Heart right ventricle (tissue), 16 donors: ENCODE results near the gene NCCRP1. TPM values are rescaled to one million over a fixed set of nuclear protein-coding genes. Genes with fewer than 3 reads are reported as not detected.

Source experiments
- ATAC-seq, 8 donors: fragments of 200-7000 bp; cut with Tn5 transposase; one replicate each; pipeline ENCODE4 v1.9.1; 2020; ENCODE audit warnings: mild to moderate bottlenecking in 8 of 8, moderate library complexity in 8 of 8, moderate number of reproducible peaks in 1 of 8
- DNase-seq, 2 donors: peaks; one replicate each; pipeline ENCODE4 v3.0.0-alpha.2; 2020
- H3K27ac ChIP-seq, 10 donors: fragments of 200-600 bp; sonication (generic) in 2 of 10; one replicate each; pipeline versions ENCODE4 v1.5.0 to v1.8.0; 2020 to 2022; ENCODE audit warnings: mild to moderate bottlenecking in 3 of 10
- H3K27me3 ChIP-seq, 7 donors: fragments of 200-600 bp; one replicate each; pipeline ENCODE4 v1.8.0; 2021 to 2022; ENCODE audit warnings: mild to moderate bottlenecking in 2 of 7
- H3K36me3 ChIP-seq, 9 donors: fragments of 200-600 bp; sonication (generic) in 1 of 9; one replicate each; pipeline versions ENCODE4 v1.5.0 to v1.8.0; 2020 to 2022; ENCODE audit warnings: mild to moderate bottlenecking in 2 of 9
- H3K4me1 ChIP-seq, 9 donors: fragments of 200-600 bp; sonication (generic) in 1 of 9; one replicate each; pipeline versions ENCODE4 v1.5.0 to v1.8.0; 2020 to 2022; ENCODE audit warnings: mild to moderate bottlenecking in 4 of 9
- H3K4me3 ChIP-seq, 10 donors: fragments of 200-600 bp; sonication (generic) in 2 of 10; one replicate each; pipeline versions ENCODE4 v1.5.0 to v1.8.0; 2020 to 2022; ENCODE audit warnings: mild to moderate bottlenecking in 7 of 10, moderate library complexity in 2 of 10
- H3K9me3 ChIP-seq, 11 donors: fragments of 200-600 bp in 10 of 11; sonication (generic) in 2 of 11; one replicate each; pipeline versions ENCODE4 v1.5.0 to v1.8.0; 2013 to 2022; ENCODE audit warnings: mild to moderate bottlenecking in 2 of 11, control low read depth in 1 of 11, moderate library complexity in 1 of 11
- whole genome bisulfite sequencing, 2 donors: extraction: QIAGEN DNeasy Blood & Tissue Kit; methylation state at CpG; one replicate each; pipeline ENCODE4 v1.1.7; 2013; ENCODE audit warnings: inconsistent platforms in 1 of 2; 5-methylcytosine and 5-hydroxymethylcytosine counted together
- intact Hi-C, 10 donors: fragments of 100-400 bp; cut with DNase I; formaldehyde crosslinking; loops; one replicate each; pipeline versions ENCODE4 v1.11.1 to v1.14.2; 2022
- polyA plus RNA-seq, 2 donors: library from polyadenylated mRNA; stranded (reverse); fragments of 200-250 nt; gene quantifications; one replicate each; pipeline ENCODE4 v1.2.3, GENCODE V29; 2013
- total RNA-seq, 10 donors: library from RNA; stranded (reverse); fragmentation: NEBNext Ultra II Directional in 3 of 10; extraction: Animal tissue kit (Norgen Biotek cat#: 25700) in 3 of 10; gene quantifications; one replicate each; pipeline versions ENCODE4 v1.2.1 to v1.2.4, GENCODE V29; 2021 to 2023
- TF ChIP-seq, protein P1 (sequence below), 9 donors: fragments of 200-600 bp; sonication (generic) in 2 of 9; IDR thresholded peaks; one replicate each; pipeline versions ENCODE4 v1.5.0 to v1.8.0; 2021 to 2022; ENCODE audit warnings: antibody characterized with exemption in 9 of 9, mild to moderate bottlenecking in 5 of 9, moderate library complexity in 1 of 9
- donor health status: Arrhythmogenic right ventricular cardiomyopathy.
- donor health status: ischemic (EF 13 %, LVEDD 7.1; RV severe dilation, severe dysfunction).
- donor health status: healthy with polysubstance abuse.
- donor health status: DM: no; HTN: yes; CAD: no.
- donor health status: DM: no; HTN: no; CAD: no.
- donor health status: ischemic (EF 25% LVEDD 6.9; RV normal size, moderate dysfunction).
- donor health status: ischemic (EF 25% LVEDD 5.7; RV mildly dilated, moderate dysfunction).
- donor health status: healthy.
- donor health status: DM: yes; HTN: yes; CAD: no.
- donor health status: Ischemic cardiomyopathy.
- donor health status: ischemic (EF 35%, LVEDD 5.7; RV mildly dilated, moderate dysfunction).
- donor health status: nonischemic (EF 11% LVEDD 7.7; RV severe dilation, severe dysfunction).
- donor health status: DM: yes; HTN: yes; CAD: no.
- donor health status: PGD.
- donor health status: ischemic (EF 29% LVEDD 5.4; RV normal size, mild dysfunction).
- donor health status: nonischemic (EF 23%, LVEDD 6.1; RV moderate dilation, normal function).

Gene NCCRP1
- total and polyA plus RNA-seq, 12 donors: 0.03 TPM; not detected in 11

DNA sequence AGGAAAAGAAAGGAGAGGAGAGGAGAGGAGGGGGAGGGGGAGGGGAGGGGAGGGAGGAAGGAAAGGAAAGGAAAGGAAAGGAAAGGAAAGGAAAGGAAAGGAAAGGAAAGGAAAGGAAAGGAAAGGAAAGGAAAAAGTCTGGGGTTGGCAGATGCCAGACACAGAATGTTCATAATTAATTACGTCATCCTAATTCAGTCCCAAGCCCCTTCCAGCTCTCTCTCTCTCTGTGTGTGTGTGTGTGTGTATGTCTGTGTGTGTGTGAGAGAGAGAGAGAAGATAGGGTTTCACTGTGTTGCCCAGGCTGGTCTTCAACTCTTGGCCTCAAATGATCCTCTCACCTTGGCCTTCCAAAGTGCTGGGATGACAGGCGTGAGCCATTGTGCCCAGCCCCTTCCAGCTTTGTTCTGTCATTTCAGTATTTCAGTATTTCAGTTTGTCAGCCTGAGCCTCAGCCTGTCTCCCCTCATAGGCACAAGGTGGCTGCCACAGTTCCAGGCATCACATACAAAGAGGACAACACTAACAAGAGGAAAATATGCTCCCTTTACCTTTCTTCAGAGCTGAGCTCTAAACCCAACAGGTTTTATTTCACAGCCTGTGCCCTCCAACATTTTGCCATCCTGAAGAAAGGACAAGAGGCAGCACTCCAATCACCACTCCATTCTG lies 33.5 kb downstream of the NCCRP1 start:
- TF ChIP-seq, protein P1, sequence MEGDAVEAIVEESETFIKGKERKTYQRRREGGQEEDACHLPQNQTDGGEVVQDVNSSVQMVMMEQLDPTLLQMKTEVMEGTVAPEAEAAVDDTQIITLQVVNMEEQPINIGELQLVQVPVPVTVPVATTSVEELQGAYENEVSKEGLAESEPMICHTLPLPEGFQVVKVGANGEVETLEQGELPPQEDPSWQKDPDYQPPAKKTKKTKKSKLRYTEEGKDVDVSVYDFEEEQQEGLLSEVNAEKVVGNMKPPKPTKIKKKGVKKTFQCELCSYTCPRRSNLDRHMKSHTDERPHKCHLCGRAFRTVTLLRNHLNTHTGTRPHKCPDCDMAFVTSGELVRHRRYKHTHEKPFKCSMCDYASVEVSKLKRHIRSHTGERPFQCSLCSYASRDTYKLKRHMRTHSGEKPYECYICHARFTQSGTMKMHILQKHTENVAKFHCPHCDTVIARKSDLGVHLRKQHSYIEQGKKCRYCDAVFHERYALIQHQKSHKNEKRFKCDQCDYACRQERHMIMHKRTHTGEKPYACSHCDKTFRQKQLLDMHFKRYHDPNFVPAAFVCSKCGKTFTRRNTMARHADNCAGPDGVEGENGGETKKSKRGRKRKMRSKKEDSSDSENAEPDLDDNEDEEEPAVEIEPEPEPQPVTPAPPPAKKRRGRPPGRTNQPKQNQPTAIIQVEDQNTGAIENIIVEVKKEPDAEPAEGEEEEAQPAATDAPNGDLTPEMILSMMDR (IDR thresholded peaks at IDR 0.05): no peak

DNA sequence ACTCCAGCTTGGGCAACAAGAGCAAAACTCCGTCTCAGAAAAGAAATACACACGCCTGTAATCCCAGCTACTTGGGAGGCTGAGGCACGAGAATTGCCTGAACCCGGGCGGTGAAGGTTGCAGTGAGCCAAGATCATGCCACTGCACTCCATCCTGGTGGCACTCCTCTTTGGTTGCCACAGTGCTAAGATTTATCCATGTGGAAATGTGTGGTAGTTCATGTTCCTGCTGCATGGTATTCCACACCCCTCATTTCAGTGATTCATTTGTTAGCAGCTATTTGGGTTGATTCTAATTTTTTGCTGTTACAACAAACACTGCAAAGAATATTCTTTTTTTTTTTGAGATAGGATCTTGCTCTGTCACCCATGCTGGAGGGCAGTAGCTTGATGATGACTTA lies 35.9 kb downstream of the NCCRP1 start:
- 85 to 87% methylated on average over 5 of the region's 5 CpGs for WGBS, 2 donors
- Histone ChIP-seq H3K27me3 (peaks cover 0 to 46% (median 25%) of the 10 kb centered on the region in 7 donors), H3K27ac (no peak overlapping the region), H3K9me3 (no peaks in the 10 kb centered on the region), H3K4me3 (no peak overlapping the region), H3K4me1 (no peaks in the 10 kb centered on the region), H3K36me3 (no peaks in the 10 kb centered on the region)
- intact Hi-C loops: no loop called here
- TF ChIP-seq, protein P1 (IDR thresholded peaks at IDR 0.05): no peak
- DNase-seq (no peak), ATAC-seq (no peak)

More for the DNA sequence above, 33.5 kb downstream of the NCCRP1 start:
- DNase-seq (no peak), ATAC-seq (no peak)
- Histone ChIP-seq H3K9me3 (no peaks in the 10 kb centered on the region), H3K27me3 (peaks cover 0 to 40% (median 8%) of the 10 kb centered on the region in 7 donors), H3K36me3 (no peaks in the 10 kb centered on the region), H3K4me3 (no peak overlapping the region), H3K27ac (no peak overlapping the region), H3K4me1 (no peaks in the 10 kb centered on the region)
- intact Hi-C loops: no loop called here
- 79 to 84% methylated on average over 2 of the region's 2 CpGs for WGBS, 2 donors

DNA sequence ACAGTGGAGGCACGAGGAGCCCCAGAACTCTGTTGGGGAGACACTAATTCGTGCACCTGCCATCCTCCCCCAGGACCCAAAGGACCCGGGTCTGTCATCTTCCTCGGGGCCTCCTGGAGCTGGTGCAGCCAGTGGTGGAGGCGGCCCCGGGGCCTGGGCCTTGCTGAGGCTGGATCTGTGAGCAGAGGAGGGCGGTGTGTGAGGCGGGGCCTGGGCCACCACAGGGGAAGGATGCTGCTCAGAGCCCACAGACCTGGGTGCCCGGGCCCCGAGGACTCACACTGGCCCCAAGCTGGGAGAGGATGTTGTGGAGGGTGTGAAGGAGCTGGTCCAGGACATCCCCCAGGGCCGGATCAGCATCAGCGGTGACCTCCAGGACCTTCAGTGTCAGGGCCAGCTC lies 39.8 kb downstream of the NCCRP1 start:
- peaks cover 0 to 61% (median 38%) of the 10 kb centered on the region in 7 donors for H3K27me3 ChIP-seq
- H3K4me1 ChIP-seq: no peaks in the 10 kb centered on the region
- no peak for DNase-seq
- H3K36me3 ChIP-seq: no peaks in the 10 kb centered on the region
- H3K9me3 ChIP-seq: no peaks in the 10 kb centered on the region
- H3K27ac ChIP-seq: no peak overlapping the region
- no peak for ATAC-seq
- intact Hi-C loops: no loop called here
- no peak overlapping the region for H3K4me3 ChIP-seq
- 62 to 71% methylated on average over 12 of the region's 12 CpGs for WGBS, 2 donors
- TF ChIP-seq, protein P1 (IDR thresholded peaks at IDR 0.05): no peak

DNA sequence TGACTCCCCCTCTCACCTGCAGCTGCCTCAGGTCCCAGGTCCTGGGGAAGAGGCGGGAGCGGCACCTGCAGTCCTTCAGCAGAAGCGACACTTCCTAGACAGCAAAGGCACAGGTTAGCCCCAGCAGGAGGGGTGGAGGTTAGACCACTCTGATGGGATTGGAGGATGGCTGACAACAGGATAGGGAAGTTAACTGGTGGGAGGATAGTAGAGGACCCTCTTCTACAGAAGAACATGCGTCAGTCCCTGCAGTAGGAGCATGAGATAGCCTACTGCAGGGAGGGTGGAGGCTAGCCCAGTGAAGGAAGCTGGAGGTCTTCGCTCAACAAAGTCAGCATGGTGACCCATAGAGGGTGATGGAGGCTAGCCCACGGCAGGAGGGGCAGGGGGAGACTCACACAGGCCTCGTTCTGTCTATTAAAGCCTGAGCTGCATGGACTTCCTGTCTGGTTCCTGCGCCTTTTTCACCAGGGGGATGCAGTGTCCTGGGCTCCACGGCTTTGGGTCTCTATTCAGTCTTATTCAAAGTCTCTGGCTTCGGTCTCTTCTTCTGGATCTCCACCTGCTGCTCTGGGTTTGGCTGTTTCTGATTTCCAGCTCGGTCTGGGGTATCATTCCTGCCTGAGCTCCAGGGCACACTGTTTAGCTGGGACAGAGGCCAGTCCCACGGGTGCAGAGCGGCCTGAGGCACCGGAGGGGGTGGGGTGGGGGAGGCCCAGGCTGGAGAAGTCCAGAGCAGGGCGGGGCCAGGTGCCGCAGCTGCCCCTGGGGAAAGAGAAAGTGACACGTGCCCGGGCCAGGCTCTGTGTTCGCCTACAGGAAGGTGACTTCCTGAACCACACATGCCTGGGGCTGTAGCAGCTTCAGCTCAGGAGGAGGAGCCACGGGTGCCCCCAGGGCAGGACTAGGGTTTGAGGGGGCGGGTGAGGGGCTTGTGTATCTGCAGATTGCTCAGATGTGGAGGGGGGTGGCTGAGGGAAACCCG lies 40.7 kb downstream of the NCCRP1 start:
- H3K4me1 ChIP-seq: no peaks in the 10 kb centered on the region
- no peak overlapping the region for H3K27ac ChIP-seq
- H3K9me3 ChIP-seq: no peaks in the 10 kb centered on the region
- 38 to 43% methylated on average over 22 of the region's 22 CpGs for WGBS, 2 donors
- ATAC-seq (no peak), DNase-seq (no peak)
- peaks cover 0 to 61% (median 38%) of the 10 kb centered on the region in 7 donors for H3K27me3 ChIP-seq
- no peak overlapping the region for H3K4me3 ChIP-seq
- TF ChIP-seq, protein P1 (IDR thresholded peaks at IDR 0.05): no peak
- intact Hi-C loops: no loop called here
- no peaks in the 10 kb centered on the region for H3K36me3 ChIP-seq
